AG04449 (cell line): ENCODE results near the gene GPLD1.
"Not testable (repeated sequence)": the region's sequence is repeated elsewhere in the genome, so short reads cannot be mapped to it uniquely, and the experiment has no call there.

Experiments used
- CTCF ChIA-PET: fragments of 350-600 bp; formaldehyde crosslinking; extraction: SDS; loops from one replicate; lab custom pipeline; 2021; ENCODE audit warnings: antibody characterized with exemption; lab: Yijun Ruan, JAX
- POLR2A ChIA-PET: fragments of 400-600, 350-600 bp; formaldehyde crosslinking; extraction: SDS; loops from one replicate; lab custom pipeline; 2020; ENCODE audit warnings: antibody characterized with exemption, inconsistent platforms; lab: Yijun Ruan, JAX
- DNase-seq: peaks from one replicate; pipeline ENCODE4 v3.0.0-alpha.2; 2010; ENCODE audit warnings: low read depth, low spot score
- H3K4me3 ChIP-seq: 2 replicates; pipeline ENCODE4 v1.5.1; 2011; ENCODE audit warnings: low read depth, mild to moderate bottlenecking, control low read depth, low read length
- CTCF ChIP-seq: IDR thresholded peaks from one replicate; pipeline ENCODE4 v1.5.1; 2011; ENCODE audit warnings: mild to moderate bottlenecking, moderate library complexity, low read length, control low read depth, inconsistent platforms; ENCODE audit not compliant: insufficient read depth; ENCODE audit errors: missing control alignments

GPLD1 gene

GRCh38 chr6:24391756-24392405 is 97.5 kb downstream of the GPLD1 start:
- no peak for TF ChIP-seq CTCF
- CTCF ChIA-PET, result interaction anchor here (1.1 to 1.4 kb wide), 2 partner anchors 11 to 39 kb away, joined by 3 to 4 read pairs; partner anchors contain the start of gene MRS2
- no peak for DNase-seq
- no peak overlapping the region for H3K4me3 ChIP-seq
- POLR2A ChIA-PET, result no interaction called here

GRCh38 chr6:24391208-24391607 is 98.2 kb downstream of the GPLD1 start:
- no peak for TF ChIP-seq CTCF
- no peak overlapping the region for H3K4me3 ChIP-seq
- no peak for DNase-seq
- CTCF ChIA-PET, result no interaction called here
- POLR2A ChIA-PET, result no interaction called here

DNA sequence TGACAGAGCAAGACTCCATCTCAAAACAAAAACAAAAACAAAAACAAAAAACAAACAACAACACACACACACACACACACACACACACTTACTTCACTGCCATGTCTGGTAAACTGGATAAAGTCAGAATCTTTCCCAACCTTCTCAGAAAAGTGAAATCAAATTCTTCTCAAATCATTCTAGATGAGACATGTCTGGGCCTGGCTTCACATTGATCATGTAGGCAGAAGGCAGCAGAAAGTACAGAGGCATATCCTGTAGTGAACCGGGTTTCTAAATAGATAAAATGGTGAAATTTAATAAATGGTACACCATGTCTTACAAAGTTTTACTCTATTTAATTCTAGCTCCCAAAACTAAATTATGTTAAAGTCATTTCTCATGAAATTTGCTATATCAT is 101.6 kb downstream of the GPLD1 start:
- ChIA-PET CTCF (interaction anchor here (1.2 to 3.0 kb wide), 5 partner anchors 10 to 113 kb away, joined by 4 to 16 read pairs (median 5); no protein-coding TSS in a partner anchor), POLR2A (no interaction called here)
- TF ChIP-seq CTCF, result no peak
- H3K4me3 ChIP-seq, result no peak overlapping the region
- no peak for DNase-seq

DNA sequence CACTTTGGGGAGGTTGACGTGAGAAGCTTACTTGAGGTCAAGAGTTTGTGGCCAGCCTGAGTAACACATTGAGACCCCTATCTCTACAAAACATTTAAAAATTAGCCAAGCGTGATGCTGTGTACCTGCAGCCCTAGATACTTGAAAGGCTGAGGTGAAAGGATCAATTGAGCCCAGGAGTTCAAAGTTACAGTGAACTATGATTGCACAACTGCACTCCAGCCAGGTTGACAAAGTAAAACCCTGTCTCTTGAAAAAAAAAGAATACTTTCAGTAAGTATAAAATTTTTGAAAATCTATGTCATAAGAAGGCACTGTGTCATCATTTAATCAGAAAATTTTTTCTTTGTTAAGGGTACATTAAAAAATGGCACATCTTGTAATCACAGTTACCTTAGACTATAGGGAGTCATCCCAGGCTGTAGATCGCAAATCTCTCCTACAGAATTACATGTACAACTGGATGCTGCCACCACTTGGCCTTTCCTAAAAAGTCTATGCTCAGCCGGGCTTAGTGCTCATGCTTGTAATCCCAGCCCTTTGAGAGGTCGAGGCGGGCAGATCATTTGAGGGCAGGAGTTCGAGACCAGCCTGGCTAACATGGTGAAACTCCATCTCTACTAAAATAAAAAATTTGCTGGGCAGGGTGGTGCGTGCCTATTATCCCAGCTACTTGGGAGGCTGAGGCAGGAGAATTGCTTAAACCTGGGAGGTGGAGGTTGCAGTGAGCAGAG is 103.7 kb downstream of the GPLD1 start:
- no peak overlapping the region for H3K4me3 ChIP-seq
- DNase-seq, result no peak
- CTCF ChIA-PET, result interaction anchor here (0.8 kb wide), 1 partner anchor 103 kb away, joined by 3 read pairs; no protein-coding TSS in a partner anchor
- TF ChIP-seq CTCF, result no peak
- POLR2A ChIA-PET, result no interaction called here

DNA sequence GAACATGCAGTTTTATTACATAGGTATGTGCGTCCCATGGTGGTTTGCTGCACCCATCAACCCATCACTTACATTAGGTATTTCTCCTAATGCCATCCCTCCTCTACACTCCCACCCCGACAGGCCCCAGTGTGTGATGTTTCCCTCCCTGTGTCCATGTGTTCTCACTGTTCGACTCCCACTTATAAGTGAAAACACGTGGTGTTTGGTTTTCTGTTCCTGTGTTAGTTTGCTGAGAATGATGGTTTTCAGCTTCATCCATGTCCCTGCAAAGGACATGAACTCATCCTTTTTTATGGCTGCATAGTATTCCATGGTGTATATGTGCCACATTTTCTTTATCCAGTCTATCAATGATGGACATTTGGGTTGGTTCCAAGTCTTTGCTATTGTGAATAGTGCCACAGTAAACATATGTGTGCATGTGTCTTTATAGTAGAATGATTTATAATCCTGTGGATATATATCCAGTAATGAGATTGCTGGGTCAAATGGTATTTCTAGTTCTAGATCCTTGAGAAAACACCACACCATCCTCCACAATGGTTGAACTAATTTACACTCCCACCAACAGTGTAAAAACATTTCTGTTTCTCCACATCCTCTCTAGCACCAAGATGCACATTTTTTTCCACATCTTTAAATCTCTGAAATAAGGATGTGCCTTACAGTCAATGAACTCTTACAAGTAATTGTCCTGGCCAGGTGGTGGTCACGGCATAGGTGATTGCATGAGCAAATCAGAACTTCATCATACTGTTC is 104.8 kb downstream of the GPLD1 start:
- DNase-seq, H3K4me3 ChIP-seq, CTCF ChIA-PET, POLR2A ChIA-PET: not testable (repeated sequence)

DNA sequence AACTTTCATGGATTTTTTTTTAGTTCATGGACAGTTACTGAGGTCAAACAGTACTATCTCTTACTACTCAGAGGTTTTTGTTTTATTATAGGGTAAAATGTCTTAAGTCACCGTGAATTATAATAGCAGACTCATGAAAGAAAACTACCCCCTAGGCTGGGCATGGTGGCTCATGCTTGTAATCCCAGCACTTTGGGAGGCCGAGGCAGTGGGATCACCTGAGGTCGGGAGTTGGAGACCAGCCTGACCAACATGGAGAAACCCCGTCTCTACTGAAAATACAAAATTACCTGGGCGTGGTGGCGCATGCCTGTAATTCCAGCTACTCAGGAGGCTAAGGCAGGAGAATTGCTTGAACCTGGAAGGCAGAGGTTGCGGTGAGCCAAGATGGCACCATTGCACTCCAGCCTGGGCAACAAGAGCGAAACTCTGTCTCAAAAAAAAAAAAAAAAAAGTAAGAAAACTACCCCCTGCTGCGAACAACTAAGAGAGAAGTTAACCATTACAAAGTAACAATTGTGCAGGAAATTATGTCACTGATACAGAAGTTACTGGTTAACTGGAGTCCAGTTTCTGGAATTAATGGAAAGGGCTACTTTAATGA is 106.4 kb downstream of the GPLD1 start:
- H3K4me3 ChIP-seq, CTCF ChIA-PET: not testable (repeated sequence)

GRCh38 chr6:24382220-24382540 is 107.2 kb downstream of the GPLD1 start:
- POLR2A ChIA-PET, result no interaction called here
- TF ChIP-seq CTCF, result no peak

More for the DNA sequence above, 106.4 kb downstream of the GPLD1 start:
- POLR2A ChIA-PET, DNase-seq: not testable (repeated sequence)

More at GRCh38 chr6:24382220-24382540, 107.2 kb downstream of the GPLD1 start:
- H3K4me3 ChIP-seq, result no peak overlapping the region
- CTCF ChIA-PET, result no interaction called here
- DNase-seq, result no peak
